Right ventricle myocardium superior (tissue), 1 donor: Measurements from ENCODE around the gene ATG4A. TPM values are rescaled to one million over a fixed set of nuclear protein-coding genes. Genes with fewer than 3 reads are reported as not detected.

Experiments used
- total RNA-seq: library from RNA; stranded (reverse); fragmentation: NEBNext Ultra II Directional; extraction: Animal tissue kit (Norgen Biotek cat#: 25700); gene quantifications from one replicate; pipeline ENCODE4 v1.2.1, GENCODE V29; 2021
- donor health status: DM: no; HTN: yes; CAD: no; lungs with severe emphysema.

ATG4A gene
- total RNA-seq, 1 donor from 2014 or later, result 18.0 TPM

Other genes with a start within 250 kb of the ATG4A start
- not detected for gene TEX13B, start 109.4 kb upstream of the ATG4A start, total RNA-seq
- gene VSIG1, start 46.7 kb upstream of the ATG4A start, total RNA-seq, result not detected
- gene PSMD10, start 236 bp upstream of the ATG4A start, total RNA-seq, result 17.9 TPM